Measurements from ENCODE around the gene TTC9B.

GRCh38 chr19:40223135-40223822 lies 5.1 kb upstream of the TTC9B start:
- TF ChIP-seq POLR2A (IDR thresholded peaks at IDR 0.05), result no peak
- TF ChIP-seq POLR2AphosphoS5 (IDR thresholded peaks at IDR 0.05), result no peak
